B cell (primary cell): ENCODE data around the gene ITGB8. TPM values are rescaled to one million over a fixed set of nuclear protein-coding genes. Genes with fewer than 3 reads are reported as not detected.

Source experiments
- ATAC-seq: fragments of 200-7000 bp; cut with Tn5 transposase; one replicate; pipeline ENCODE4 v1.10.0; 2021; ENCODE audit warnings: low read depth, mild to moderate bottlenecking, moderate number of reproducible peaks, moderate library complexity
- CTCF ChIA-PET: fragments of 350-600 bp; sonication (Branson Sonifier 250); formaldehyde crosslinking; loops from one replicate; lab custom pipeline; 2021; ENCODE audit warnings: antibody characterized with exemption, inconsistent platforms; lab: Charles Lee
- POLR2A ChIA-PET: fragments of 350-600 bp; sonication (Branson Sonifier 250); formaldehyde crosslinking; loops from one replicate; lab custom pipeline; 2021; ENCODE audit warnings: antibody characterized with exemption; lab: Charles Lee
- DNase-seq: peaks from one replicate; pipeline ENCODE4 v3.0.0; 2013
- H2AFZ ChIP-seq: 2 replicates; pipeline ENCODE4 v1.6.1; 2012; ENCODE audit warnings: mild to moderate bottlenecking, low read depth, low read length; ENCODE audit not compliant: insufficient read depth, poor library complexity, severe bottlenecking
- H3K27ac ChIP-seq, 2 donors: 1 replicate in 1 of 2; 2 replicates in 1 of 2; pipeline ENCODE4 v1.5.1; 2012 to 2013; ENCODE audit warnings: low read length in 2 of 2, mild to moderate bottlenecking in 2 of 2, moderate library complexity in 1 of 2
- H3K27me3 ChIP-seq, 4 experiments: fragments of 200-600 bp in 1 of 4; sonication (generic) in 1 of 4; replicated peaks in 1 of 4; 1 replicate in 2 of 4; 2 replicates in 2 of 4; pipeline versions ENCODE4 v1.6.1 to v1.7.0; 2013 to 2016; ENCODE audit warnings: low read length in 3 of 4, mild to moderate bottlenecking in 2 of 4, mixed read lengths in 1 of 4, moderate library complexity in 1 of 4; ENCODE audit not compliant: insufficient read depth in 4 of 4, control insufficient read depth in 3 of 4; ENCODE audit errors: control extremely low read depth in 1 of 4
- H3K36me3 ChIP-seq, 2 experiments: replicated peaks in 1 of 2; 1 replicate in 1 of 2; 2 replicates in 1 of 2; pipeline versions ENCODE4 v1.6.1 to v1.7.1; 2013; ENCODE audit warnings: low read length in 1 of 2; ENCODE audit not compliant: insufficient read depth in 2 of 2, control insufficient read depth in 1 of 2; ENCODE audit errors: control extremely low read depth in 1 of 2, extremely low read depth in 1 of 2
- H3K4me1 ChIP-seq, 2 donors: fragments of 200-600 bp in 1 of 2; sonication (generic) in 1 of 2; 1 replicate in 1 of 2; 2 replicates in 1 of 2; pipeline versions ENCODE4 v1.5.1 to v1.6.1; 2013 to 2017; ENCODE audit warnings: low read length in 2 of 2; ENCODE audit not compliant: control insufficient read depth in 2 of 2, insufficient read depth in 2 of 2
- H3K4me2 ChIP-seq: replicated peaks from 2 replicates; pipeline ENCODE3; 2012; ENCODE audit warnings: mild to moderate bottlenecking, low read depth, low read length; ENCODE audit not compliant: poor library complexity, severe bottlenecking
- H3K4me3 ChIP-seq, 5 experiments: fragments of 200-600 bp in 1 of 5; sonication (generic) in 1 of 5; 1 replicate in 3 of 5; 2 replicates in 2 of 5; pipeline versions ENCODE4 v1.5.1 to v1.7.0; 2011 to 2016; ENCODE audit warnings: low read length in 4 of 5, mild to moderate bottlenecking in 4 of 5, low read depth in 2 of 5, control low read depth in 1 of 5, moderate library complexity in 1 of 5; ENCODE audit not compliant: insufficient read depth in 1 of 5; ENCODE audit errors: control extremely low read depth in 1 of 5, extremely low read depth in 1 of 5
- H3K79me2 ChIP-seq: fragments of 200-600 bp; sonication (generic); one replicate; pipeline ENCODE4 v1.6.0; 2016; ENCODE audit warnings: low read length; ENCODE audit not compliant: control insufficient read depth, insufficient read depth
- H3K9ac ChIP-seq: fragments of 200-600 bp; sonication (generic); 2 replicates; pipeline ENCODE4 v1.6.1; 2017; ENCODE audit warnings: mild to moderate bottlenecking, low read length, moderate library complexity
- H3K9me3 ChIP-seq, 3 donors: one replicate each; pipeline versions ENCODE4 v1.6.1 to v1.7.1; 2013; ENCODE audit warnings: low read length in 2 of 3; ENCODE audit not compliant: control insufficient read depth in 2 of 3, insufficient read depth in 1 of 3; ENCODE audit errors: control extremely low read depth in 1 of 3
- H4K20me1 ChIP-seq: 2 replicates; pipeline ENCODE4 v1.6.0; 2012; ENCODE audit warnings: mild to moderate bottlenecking, low read length; ENCODE audit not compliant: insufficient read depth, control insufficient read depth, poor library complexity, severe bottlenecking
- H3K27ac Mint-ChIP-seq: one replicate; pipeline ENCODE4 v1.8.0; 2021; ENCODE audit warnings: mixed read lengths
- H3K27me3 Mint-ChIP-seq: one replicate; pipeline ENCODE4 v1.8.0; 2021; ENCODE audit warnings: mixed read lengths
- H3K4me1 Mint-ChIP-seq: one replicate; pipeline ENCODE4 v1.8.0; 2021; ENCODE audit warnings: mixed read lengths
- H3K4me3 Mint-ChIP-seq: one replicate; pipeline ENCODE4 v1.8.0; 2021; ENCODE audit warnings: mixed read lengths
- H3K9me3 Mint-ChIP-seq: one replicate; pipeline ENCODE4 v1.8.0; 2022; ENCODE audit warnings: mixed read lengths; ENCODE audit not compliant: insufficient read depth
- EZH2 ChIP-seq: IDR thresholded peaks from 2 replicates; pipeline ENCODE4 v1.6.1; 2012; ENCODE audit warnings: borderline replicate concordance, low read depth, mild to moderate bottlenecking, moderate library complexity, low read length; ENCODE audit not compliant: insufficient read depth, poor library complexity, severe bottlenecking
- WGBS: methylation state at CpG from one replicate; pipeline ENCODE4 v1.1.5; 2013; ENCODE audit warnings: missing lambda C conversion rate; ENCODE audit not compliant: insufficient coverage; 5-methylcytosine and 5-hydroxymethylcytosine counted together
- intact Hi-C: fragments of 100-400 bp; cut with micrococcal nuclease; formaldehyde crosslinking; loops from one replicate; pipeline ENCODE4 v1.10.0; 2022
- polyA plus RNA-seq: library from polyadenylated mRNA; depleted of rRNA; stranded (reverse); fragments of >200 nt; gene quantifications from 2 replicates; pipeline ENCODE4 v1.2.3, GENCODE V29; 2012
- total RNA-seq, 2 donors: library from RNA; stranded (reverse); fragments of 120-200 nt in 1 of 2; gene quantifications; 1 replicate in 1 of 2; 2 replicates in 1 of 2; pipeline versions ENCODE4 v1.2.3 to v1.2.4, GENCODE V29; 2013 to 2022
- TF ChIP-seq, protein P1 (sequence below): fragments of 200-600 bp; IDR thresholded peaks from one replicate; pipeline ENCODE4 v1.8.0; 2022; ENCODE audit warnings: antibody characterized with exemption, mild to moderate bottlenecking

The ITGB8 gene
- total and polyA plus RNA-seq, 2 donors (not counting 1 experiment from before 2014, with no cell fraction given): 0.01 to 0.30 TPM

DNA sequence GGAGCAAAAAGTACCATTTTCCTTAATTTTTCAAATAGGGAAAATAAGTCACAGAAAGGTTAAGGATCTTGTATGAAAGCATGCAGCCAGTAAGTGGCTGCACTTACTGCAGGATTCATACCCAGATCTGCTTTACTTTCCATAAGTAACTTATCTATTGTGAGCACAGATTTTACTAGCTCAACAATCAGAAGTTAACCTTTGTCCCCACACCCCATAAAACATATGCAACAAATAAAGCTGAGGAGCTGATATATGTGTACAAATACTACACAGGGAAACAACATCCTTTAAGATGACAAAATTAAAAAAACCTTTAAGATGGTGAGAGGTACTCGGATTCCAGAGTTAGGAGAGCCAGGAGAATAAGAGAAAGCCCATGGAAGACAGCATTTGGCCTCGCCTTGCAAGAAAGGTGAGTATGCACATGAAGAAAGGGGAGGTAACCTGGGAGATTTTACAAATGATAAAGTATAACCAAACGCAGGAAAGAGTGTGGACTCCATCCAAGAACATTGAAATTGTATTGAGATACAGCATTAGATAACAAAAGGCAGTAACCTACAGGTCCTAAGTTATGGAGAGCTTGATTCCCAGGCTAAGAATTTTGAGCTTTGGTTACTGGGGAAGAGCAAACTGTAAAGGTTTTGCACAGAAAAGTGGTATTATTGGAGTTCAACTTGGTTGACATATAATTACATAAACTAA lies 87.1 kb downstream of the ITGB8 start:
- POLR2A ChIA-PET: no interaction called here
- H3K4me3 Mint-ChIP-seq: no peak overlapping the region
- H3K9me3 Mint-ChIP-seq: no peaks in the 10 kb centered on the region

DNA sequence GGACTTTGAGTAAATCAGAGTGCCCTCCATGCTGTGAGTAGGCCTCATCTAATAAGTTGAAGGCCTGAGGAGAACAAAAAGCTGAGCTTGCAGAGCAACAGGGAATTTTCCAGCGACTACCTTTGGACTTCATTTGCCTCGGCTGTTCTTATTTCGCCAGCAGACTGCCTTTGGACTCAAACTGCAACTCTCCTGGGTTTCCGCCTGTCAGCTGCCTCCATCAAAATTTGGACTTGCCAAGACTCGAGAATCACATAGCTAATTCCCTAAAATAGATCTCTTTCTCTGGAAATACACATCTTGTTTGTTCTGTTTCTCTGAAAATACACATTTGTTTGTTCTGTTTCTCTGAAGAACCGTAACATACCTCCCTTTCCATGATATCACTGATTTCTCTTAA lies 93.8 kb downstream of the ITGB8 start:
- H3K9me3 ChIP-seq: peaks cover 0 to 2% (median 0%) of the 10 kb centered on the region in 3 donors
- POLR2A ChIA-PET: no interaction called here
- no peaks in the 10 kb centered on the region for H3K4me1 ChIP-seq
- no peak overlapping the region for H2AFZ ChIP-seq
- no peak overlapping the region for H3K27ac Mint-ChIP-seq
- H3K4me3 ChIP-seq: no peak overlapping the region
- DNase-seq: no peak
- intact Hi-C loops: no loop called here
- no peak overlapping the region for H3K27ac ChIP-seq
- H4K20me1 ChIP-seq: no peaks in the 10 kb centered on the region
- H3K4me3 Mint-ChIP-seq: no peak overlapping the region
- no peaks in the 10 kb centered on the region for H3K79me2 ChIP-seq
- no peak for ATAC-seq
- WGBS: 92% methylated on average over 4 of the region's 6 CpGs
- H3K27me3 ChIP-seq: no peaks in the 10 kb centered on the region
- H3K36me3 ChIP-seq: no peaks in the 10 kb centered on the region
- no peaks in the 10 kb centered on the region for H3K4me1 Mint-ChIP-seq
- no peak overlapping the region for H3K9ac ChIP-seq
- H3K27me3 Mint-ChIP-seq: peaks cover 10% of the 10 kb centered on the region
- CTCF ChIA-PET: no interaction called here
- H3K9me3 Mint-ChIP-seq: no peaks in the 10 kb centered on the region
- no peak overlapping the region for H3K4me2 ChIP-seq
- TF ChIP-seq, protein P1, sequence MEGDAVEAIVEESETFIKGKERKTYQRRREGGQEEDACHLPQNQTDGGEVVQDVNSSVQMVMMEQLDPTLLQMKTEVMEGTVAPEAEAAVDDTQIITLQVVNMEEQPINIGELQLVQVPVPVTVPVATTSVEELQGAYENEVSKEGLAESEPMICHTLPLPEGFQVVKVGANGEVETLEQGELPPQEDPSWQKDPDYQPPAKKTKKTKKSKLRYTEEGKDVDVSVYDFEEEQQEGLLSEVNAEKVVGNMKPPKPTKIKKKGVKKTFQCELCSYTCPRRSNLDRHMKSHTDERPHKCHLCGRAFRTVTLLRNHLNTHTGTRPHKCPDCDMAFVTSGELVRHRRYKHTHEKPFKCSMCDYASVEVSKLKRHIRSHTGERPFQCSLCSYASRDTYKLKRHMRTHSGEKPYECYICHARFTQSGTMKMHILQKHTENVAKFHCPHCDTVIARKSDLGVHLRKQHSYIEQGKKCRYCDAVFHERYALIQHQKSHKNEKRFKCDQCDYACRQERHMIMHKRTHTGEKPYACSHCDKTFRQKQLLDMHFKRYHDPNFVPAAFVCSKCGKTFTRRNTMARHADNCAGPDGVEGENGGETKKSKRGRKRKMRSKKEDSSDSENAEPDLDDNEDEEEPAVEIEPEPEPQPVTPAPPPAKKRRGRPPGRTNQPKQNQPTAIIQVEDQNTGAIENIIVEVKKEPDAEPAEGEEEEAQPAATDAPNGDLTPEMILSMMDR: no peak
- TF ChIP-seq EZH2: no peak

More for the DNA sequence above, 87.1 kb downstream of the ITGB8 start:
- Mint-ChIP-seq H3K27ac (no peak overlapping the region), H3K27me3 (no peaks in the 10 kb centered on the region), H3K4me1 (no peaks in the 10 kb centered on the region)
- DNase-seq (no peak), ATAC-seq (no peak)
- no peak overlapping the region for H2AFZ ChIP-seq
- H3K4me2 ChIP-seq: no peak overlapping the region
- no peaks in the 10 kb centered on the region for H3K36me3 ChIP-seq
- TF ChIP-seq EZH2: no peak
- TF ChIP-seq, protein P1: no peak
- H3K4me1 ChIP-seq: no peaks in the 10 kb centered on the region
- H4K20me1 ChIP-seq: no peaks in the 10 kb centered on the region
- no peaks in the 10 kb centered on the region for H3K27me3 ChIP-seq
- no peaks in the 10 kb centered on the region for H3K79me2 ChIP-seq
- H3K27ac ChIP-seq: no peak overlapping the region
- CTCF ChIA-PET: interaction anchor here (0.5 kb wide), 1 partner anchor 183 kb away, joined by 3 read pairs; no protein-coding TSS in a partner anchor
- intact Hi-C loops: no loop called here
- H3K9ac ChIP-seq: no peak overlapping the region
- 76% methylated on average over 2 of the region's 3 CpGs for WGBS
- H3K4me3 ChIP-seq: no peak overlapping the region
- no peaks in the 10 kb centered on the region for H3K9me3 ChIP-seq
